Subcutaneous adipose tissue (tissue), 4 donors: ENCODE measurements around the gene MUC3A. TPM values are rescaled to one million over a fixed set of nuclear protein-coding genes. Genes with fewer than 3 reads are reported as not detected.

Experiments used
- CTCF ChIP-seq: fragments of 450-650 bp; IDR thresholded peaks from one replicate; pipeline ENCODE4 v1.5.1; 2016; ENCODE audit warnings: low read depth, mild to moderate bottlenecking, control low read depth, antibody characterized with exemption, moderate library complexity
- total RNA-seq, 4 donors: library from RNA; depleted of rRNA; stranded (reverse); fragments of >200 nt; gene quantifications; one replicate each; pipeline ENCODE4 v1.1.0, GENCODE V29; 2016

The MUC3A gene
- total RNA-seq, 4 donors from 2014 or later, result under 0.01 to 0.94 (median 0.24) TPM

- TF ChIP-seq CTCF, result no peak
These were observed 22.0 kb downstream of the MUC3A start for GRCh38 chr7:100971111-100972001.

GRCh38 chr7:100972002-100972347 lies 22.6 kb downstream of the MUC3A start:
- no peak for TF ChIP-seq CTCF

GRCh38 chr7:100974021-100974420 lies 24.7 kb downstream of the MUC3A start:
- no peak for TF ChIP-seq CTCF

- no peak for TF ChIP-seq CTCF
These were observed 26.1 kb downstream of the MUC3A start for GRCh38 chr7:100975371-100975821.

- no peak for TF ChIP-seq CTCF
These were observed 29.0 kb downstream of the MUC3A start for GRCh38 chr7:100978300-100978699.

- no peak for TF ChIP-seq CTCF
These were observed 34.3 kb downstream of the MUC3A start for GRCh38 chr7:100983451-100984187.

GRCh38 chr7:100991631-100992030 lies 42.3 kb downstream of the MUC3A start:
- TF ChIP-seq CTCF, result no peak
